NCI-H1048 (cell line): ENCODE results near the gene PPM1H.

Experiments used
- DNase-seq: peaks from one replicate; lab custom pipeline; 2025; lab: John Stamatoyannopoulos, UW

The PPM1H gene

DNA sequence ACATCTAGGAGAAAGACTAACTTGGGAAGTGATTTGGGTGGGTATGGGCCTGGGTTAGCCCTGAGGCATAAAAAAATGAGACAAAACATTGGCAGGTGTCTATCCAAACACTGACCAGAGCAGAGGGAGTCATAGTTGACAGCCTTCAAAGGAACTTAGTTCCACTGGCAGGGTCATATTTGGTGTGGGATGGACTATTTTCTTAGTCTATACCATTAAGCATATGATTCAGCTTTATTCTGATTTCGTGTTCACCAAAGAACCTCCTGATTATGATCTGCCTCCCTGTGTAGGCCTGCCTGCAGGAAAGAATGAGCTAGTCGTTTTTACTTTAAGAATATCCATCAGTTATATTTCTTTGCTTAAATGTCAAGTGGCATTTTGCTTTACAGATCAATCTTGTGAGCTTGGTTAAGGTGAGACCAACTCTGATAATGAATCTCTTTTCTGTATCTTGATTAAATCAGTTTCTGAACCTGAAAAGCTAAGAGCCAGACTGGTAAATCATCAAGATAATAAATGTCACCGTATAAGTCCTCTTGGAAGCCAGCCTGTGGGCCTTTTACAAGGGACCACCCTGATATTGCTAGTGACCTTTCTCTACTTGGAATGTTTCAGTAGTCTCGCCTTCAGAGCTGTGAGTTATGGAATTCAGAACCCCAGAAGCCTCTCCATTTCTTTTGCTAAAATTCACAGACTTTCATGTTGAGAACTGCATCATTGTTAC, 285.4 kb downstream of the PPM1H start:
- DNase-seq, result no peak

DNA sequence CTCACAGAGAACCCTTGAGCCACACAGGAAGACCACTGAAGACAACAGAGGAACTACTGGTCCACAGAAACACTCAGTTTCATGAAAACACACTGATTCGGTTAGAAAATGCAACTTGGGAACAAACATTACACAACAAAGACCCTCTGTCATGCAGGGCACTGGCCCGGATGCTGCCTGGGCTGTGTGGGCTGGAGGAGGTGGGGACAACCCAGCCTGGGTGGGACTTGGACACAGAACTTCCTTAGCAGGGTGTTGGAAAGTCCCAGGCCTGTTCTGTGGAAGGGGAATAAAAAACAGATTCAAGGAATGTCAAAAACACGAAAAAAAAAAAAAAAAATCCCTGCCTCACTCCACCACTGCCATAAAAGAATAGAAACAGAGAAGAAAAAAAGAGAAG, 287.4 kb downstream of the PPM1H start:
- no peak for DNase-seq

DNA sequence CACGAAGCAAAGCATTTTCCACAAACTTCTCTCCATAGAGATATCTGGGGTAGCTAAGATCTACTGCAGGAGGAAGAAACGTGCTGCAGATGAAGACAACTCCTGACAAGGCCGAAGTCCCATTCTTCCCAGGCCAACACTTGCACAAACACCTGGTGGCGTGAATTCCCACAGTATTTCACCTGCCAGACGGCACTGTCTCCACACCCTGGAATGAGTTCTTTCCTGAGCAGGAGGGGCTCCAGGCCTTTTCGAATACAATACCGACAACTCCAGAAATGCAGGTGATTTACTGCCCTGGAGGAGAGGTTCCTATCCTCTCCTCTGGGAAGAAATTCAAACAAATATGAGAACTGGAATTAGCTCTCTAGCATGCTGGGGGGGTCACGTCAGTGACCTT, 288.4 kb downstream of the PPM1H start:
- no peak for DNase-seq

DNA sequence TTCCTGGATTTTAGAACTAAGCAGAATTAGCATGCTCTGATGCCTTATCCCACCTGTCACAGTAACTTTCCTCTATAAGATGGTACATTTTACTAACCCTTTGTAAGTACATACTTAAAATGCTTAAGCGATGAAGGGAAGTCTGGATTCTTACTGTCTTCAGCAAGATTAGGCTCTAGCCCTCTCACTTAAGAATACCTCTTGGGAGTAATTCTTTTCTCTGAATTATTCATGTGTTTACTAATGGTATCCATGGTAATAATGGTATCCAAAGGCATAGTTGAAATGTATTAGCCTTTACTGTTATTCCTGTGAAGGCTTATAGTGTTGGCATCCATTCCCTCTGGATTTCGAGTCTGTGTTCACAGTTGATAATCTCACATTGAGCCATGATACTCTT, 291.5 kb downstream of the PPM1H start:
- DNase-seq, result no peak

DNA sequence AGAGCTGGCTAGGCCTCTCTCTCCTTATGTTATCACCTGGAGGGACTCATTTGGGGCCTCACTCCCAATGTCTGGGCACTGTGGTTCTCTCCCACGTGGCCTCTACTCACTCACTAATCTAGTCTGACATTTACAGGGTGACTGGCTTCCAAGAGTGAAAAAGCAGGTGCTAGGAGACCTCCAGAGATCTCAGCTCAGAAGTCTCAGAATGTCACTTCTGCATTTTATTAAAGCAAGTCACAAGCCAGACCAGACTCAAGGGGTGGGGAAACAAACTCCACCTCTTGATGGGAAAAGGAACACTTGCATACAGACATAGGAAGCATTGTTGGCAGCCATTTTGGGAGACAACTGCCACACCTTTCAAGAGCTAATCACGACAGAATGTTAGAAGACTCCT, 292.5 kb downstream of the PPM1H start:
- no peak for DNase-seq

DNA sequence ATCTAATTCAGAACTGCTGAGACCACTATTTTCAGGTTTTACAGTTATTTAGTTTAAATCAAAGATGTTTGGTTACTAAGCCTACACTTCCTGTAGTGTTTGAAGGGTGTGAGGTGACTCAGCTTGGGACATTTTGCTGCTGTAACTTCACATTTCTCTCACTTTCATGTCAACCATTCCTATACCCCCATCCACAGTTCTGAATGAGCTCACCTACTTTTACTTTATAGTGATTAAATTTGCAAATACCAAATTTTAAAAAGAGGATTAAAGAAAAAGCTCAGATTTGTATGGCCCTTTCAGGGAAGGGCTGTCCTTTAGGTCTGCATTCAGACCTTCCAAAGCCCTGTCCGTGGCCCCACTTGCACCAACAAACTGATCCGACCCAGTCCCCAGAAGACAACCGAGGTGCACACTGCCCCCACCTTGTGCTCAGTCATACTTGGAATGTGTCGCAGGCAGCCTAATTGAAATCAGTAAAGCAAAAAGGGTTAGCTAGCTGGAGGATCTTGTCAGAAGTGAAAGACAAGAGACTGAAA, 294.0 kb downstream of the PPM1H start:
- DNase-seq, result no peak

DNA sequence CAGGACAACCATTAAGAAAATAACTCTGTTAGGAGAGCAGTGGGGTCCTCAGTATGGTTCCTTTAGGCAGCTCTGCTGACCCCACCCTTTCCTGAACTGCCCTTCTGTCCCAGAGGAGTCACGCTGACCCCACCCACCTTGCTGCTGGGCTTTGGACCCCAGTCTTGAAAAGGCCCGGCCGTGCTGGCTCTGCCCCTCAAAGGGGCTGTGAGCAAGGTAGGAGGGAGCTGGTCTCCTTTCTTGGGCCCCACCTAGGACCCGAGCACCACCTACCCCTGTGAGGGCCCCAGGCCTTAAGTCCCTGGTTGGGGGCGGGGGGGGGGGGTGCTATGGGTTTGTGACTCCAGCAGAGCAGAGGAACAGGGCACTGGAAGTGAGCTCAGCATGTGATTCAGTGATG, 297.3 kb downstream of the PPM1H start:
- no peak for DNase-seq

DNA sequence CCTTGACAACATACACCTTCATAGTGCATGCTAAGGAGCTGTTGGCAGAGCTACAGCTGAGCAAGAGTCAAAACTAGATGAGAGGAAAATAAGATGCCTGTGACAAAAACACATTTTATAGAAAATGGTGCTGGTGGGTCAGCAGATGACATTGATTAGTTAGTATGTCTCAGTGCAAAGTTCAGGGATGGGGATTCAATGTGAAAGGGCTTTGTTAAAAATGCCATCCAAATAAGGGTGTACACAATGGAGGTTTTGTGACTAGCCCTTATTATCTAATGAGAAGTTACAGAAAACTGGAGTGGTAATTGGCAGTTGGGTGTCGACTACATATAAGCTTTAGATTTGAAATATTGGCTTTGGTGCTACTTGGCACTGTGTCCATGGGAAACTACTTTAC, 299.3 kb downstream of the PPM1H start:
- no peak for DNase-seq

DNA sequence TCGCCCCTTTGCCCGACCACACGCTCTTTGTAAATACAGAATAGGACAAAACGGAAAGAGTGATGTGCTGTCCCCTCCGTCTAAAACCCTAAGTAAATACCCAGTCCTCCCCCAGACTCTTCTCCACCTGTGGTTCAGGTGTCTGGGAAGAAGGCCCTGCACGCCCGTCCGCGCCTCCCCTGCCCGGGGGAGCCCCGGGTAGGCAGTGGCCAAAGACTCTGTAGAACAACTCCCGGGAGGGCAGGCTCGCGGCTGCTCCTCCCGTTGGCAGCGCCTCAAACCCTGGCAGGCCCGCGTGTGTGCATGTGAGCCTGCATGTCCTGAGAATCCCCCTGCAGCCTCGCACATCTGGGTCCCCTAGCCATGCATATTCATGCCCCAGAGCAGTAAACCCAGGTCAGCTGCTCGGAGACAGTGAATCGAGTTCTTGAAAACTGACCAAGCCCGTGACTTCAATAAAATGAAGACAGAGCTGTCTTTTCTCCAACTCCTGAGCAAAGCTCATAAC, 302.5 kb downstream of the PPM1H start:
- DNase-seq, result no peak

DNA sequence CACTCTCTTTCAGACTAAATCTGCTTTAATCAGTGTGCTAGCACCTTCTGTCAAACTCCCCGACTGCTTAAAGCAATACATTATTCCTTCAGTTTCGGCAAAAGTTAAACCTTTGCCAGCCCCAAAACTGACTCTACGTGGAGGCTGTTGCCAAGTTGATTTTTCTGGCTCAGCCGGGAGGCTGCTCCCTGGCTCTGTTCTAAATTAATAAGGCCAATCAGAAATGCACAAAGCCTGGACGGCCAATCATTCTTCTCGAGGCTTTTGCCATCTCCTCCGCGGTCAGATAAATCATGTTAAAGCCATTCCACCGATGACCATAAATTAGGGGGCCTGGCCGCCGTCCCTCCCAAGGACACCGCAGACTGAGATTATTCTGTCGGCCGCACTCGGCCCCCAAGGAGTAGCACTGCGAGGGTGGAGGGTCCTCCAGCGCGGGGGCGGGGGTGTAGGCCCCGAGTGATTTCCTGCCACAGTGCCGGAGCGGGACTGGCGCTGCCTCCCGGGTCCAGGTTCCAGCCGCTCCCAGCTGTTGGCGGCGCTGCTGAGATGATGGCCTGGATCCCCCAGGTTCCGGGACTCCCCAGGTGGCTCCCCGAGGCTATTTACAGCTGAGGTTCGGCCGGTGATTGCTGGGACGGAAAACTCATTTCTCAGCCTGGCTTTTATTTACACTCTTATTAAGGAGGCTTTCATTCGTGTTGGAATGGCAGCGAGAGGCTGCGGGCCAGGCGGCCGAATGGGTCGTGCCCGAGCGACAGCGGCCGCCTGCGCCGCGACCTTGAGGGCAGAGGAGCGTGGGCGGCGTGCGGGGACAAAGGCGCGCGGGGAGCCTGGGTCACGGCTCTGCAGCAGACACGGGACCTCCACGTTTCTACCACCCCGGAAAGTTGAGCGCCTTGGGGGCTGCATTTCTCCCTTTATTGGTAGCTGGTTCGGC, 303.2 kb downstream of the PPM1H start:
- DNase-seq, result no peak

DNA sequence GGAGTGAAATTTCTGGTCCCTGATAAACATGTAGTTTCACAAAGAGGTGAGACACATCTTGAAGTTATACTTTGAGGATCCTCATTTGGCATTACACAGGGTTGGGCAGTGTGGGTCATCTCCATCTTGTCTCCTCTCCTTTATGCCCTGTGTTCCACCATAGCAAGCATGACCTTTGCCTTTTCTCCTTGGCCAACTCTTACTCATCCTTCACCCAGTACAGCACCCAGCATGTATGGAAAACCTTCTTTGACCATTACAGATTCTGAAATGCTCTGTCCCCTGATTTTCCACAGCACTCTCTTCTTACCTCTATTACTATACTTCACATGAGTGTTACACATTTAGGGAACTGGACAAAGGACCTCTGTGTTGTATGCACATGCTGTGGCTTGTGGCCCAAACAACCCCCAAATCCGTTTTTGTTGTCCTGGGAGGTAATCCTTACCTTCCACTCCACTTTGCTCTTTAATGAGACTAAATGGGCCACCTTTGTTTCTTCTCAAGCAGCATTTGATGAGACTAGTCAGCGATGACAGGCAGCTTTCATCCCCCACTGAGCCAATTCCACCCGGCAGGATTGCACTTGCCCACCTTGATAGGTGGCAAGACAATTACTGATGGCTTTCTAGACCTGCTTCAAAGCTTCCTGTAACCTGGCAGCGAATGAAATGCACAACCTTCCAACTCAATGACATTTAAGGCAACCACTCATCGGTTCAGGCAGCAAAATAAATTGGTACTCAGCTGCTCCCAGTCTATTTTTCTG, 304.8 kb downstream of the PPM1H start:
- DNase-seq, result no peak

DNA sequence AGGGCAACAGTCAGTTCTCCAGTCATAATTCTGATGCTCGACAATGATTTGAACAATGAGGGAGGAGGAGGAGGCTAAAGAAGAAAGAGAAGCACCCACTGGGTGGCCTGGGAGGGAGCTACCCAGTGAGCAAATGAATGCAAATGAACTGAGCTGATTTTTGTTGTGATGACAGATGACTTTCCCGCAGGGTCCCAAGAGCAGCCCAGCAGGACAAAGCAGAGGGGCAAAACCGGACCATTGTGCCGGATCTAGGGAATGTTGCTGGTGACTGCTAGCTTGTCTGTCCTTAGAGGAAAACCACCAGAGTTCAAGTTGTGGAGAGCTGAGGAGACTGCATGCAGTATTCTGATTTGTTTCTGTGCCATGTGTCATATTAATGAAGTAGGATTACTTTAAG, 305.5 kb downstream of the PPM1H start:
- no peak for DNase-seq

DNA sequence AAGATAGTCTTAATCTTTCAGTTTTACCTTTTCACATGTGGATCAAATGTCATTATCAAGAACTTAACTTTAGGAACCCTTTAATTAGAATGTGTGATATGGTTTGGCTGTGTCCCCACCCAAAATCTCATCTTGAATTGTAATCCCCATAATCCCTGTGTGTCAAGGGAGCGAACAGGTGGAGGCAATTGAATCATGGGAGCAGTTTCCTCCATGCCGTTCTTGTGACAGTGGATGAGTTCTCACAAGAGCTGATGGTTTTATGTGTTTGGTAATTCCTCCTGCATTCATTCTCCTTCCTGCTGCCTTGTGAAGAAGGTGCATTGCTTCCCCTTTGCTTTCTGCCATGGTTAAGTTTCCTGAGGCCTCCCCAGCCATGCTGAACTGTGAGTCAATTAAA, 307.8 kb downstream of the PPM1H start:
- no peak for DNase-seq

DNA sequence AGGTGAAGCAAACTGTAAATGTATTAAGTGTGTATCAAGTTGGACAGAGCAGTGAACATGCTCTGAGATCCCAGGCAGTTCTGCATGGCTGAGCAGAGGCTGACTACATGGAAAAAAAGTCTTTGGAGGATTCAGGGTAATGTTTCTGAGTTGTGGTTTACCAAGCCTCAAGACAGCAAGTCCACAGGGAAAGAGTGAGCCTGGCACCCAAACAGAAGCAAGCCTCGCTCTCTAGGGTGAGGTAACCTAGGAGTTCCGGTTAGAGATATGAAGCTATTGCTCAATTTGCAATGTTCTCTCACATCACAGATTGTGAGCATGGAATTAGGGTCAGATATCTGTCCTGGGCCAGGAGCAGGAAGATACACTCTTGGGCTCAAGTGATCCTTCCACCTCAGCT, 309.7 kb downstream of the PPM1H start:
- no peak for DNase-seq

DNA sequence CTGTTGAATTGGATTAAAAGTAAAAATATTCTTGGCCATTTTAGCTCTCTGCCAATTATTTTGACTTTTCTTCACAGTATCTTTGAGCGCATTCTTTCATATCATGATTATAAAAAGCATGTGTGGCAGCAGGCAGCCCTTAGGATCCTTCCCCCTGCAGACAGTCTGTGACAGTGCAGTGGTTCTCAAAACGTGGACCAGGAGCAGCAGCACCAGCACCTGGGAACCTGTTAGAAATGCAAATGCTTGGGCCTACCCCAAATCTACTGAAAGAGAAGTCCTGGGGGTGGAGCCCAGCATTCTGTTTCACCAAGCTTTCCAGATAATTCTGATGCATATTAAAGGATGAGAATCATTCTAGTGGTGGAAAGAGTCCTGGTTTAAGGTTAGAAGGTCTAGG, 312.8 kb downstream of the PPM1H start:
- no peak for DNase-seq

DNA sequence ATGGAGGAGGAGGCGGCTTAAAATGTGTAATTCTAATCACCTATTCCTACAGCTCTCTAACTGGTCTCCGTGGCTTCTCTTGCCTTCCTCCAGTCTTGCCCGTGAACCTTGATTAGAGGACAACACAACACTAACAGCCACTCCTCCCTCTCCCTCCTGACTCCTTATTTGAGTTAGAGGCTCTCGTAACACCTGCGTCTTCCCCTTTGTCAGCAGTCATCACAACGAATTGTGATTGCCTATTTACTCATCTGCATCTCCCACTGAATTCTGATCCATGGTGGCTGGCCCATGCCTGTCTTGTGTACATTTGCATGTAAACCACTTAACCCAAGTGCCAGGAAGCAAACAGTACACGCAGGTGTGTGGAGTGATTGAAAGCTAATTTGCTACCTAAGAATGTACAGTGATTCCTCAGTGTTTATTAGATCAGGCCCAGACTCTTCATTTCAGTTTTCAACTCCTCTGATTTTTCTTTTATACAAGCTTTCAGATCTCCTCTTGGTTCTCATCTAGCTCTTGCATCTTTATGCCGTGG, 313.8 kb downstream of the PPM1H start:
- DNase-seq, result no peak

DNA sequence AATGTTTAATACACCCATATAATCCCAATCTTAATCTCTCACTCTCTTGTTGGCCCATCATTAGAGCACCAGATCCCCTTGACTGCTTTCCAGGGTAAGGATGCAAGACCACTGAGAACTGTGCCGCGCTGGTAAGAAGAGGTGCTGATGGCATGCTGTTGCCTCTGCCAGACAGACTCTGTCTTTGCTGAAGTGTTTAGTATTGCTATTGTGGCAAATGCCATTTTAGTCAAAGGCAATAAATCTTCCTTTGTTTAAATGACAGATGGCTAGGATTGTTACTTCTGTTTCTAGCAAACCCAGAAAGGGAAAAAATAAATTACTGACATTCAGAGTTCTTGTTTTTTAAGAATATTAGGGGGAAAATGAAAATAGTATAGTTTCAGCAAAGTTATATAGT, 316.0 kb downstream of the PPM1H start:
- no peak for DNase-seq

DNA sequence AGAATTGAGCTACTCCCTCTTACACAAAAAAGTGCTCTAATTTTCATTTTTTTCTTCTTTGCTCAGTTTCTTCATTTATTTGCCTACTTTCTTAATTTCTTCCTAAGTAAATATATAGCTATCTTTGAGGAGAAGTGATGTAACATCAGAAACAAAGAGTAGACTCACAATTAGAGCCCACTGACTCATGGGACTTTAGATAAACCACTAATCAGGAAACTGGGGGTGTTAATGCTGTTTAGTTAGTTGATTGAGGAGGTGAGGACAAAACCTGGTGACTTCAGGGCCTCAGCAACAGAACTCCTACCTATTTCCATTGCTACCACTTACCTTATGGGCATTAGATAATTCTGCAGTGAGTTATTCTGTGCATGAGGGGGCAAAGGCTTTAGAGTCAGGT, 316.6 kb downstream of the PPM1H start:
- DNase-seq, result no peak

DNA sequence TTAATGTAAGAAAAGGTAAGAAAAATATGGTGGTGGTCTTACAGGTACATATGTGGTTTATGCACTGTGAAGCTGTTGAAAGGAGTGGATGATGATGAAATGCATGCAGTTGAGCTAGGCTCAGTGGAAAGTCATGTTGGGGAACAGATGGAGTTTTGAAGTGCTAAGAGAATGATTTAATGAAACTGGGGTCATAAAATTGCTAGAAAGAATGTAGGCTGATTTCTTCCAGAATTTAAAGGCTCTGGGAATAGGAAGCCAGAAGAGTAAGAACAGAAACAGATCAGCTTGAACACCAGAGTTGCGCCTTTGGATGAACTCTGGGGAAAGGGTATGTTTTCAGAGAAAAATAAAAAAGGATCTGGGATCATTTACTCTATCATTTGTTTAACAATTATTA, 321.9 kb downstream of the PPM1H start:
- DNase-seq, result no peak

DNA sequence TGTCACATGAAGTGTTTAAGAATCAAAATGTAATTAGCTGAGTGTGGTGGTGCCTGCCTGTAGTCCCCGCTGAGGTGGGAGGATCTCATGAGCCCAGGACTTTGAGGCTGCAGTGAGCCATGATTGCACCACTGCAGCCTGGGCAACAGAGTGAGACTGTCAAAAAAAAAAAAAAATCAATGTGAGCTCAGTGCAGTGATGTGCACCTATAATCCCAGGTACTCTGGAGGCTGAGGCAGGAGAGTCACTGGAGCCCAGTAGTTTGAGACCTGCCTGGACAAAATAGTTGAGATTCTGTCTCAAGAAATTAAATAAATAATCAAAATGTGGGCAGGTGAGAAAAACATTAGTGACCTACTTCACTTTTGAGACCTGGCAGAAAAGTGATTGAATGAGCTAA, 328.3 kb downstream of the PPM1H start:
- DNase-seq, result no peak

DNA sequence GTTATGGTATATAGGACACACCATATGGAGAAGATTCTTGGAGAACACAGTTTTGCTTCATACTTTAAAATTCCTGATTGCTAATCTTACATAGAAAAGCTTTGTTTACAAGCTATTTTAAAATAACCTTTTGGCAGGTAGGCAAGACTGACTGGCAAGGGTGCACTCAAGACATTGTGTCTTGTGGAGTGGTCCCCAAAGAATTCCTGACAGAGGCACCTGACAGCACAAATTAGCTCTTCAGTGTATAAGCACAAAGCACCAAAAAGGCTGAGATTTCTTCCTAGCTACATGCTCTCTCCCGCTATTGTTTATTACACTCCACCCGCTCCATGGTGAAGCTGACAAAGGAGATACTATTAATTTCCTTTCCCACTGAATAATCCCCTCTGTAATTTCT, 329.0 kb downstream of the PPM1H start:
- no peak for DNase-seq

DNA sequence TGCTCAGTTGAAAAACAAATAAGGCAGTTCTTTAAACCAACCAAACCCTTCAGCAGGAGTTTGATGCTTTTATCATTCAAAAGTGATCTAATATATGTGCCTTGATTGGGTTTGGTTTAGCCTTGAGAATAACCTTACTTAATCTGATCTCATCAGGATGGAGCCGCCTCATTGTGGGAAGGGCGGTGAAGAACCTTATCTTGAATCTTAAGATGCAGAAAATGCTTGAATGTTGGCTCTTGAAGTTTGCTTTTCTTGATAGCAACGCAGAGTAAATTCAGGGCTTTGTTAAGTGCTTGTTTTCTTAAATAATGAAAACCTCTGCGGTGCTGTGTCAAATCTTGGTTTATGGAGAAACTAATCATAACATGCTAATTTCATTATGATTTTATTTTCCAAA, 330.1 kb downstream of the PPM1H start:
- no peak for DNase-seq
